ENCODE results near the gene PFDN4. TPM values are rescaled to one million over a fixed set of nuclear protein-coding genes. Genes with fewer than 3 reads are reported as not detected.
A peak's percentile ranks its signal among the peaks of the same experiment; 100 is the strongest.
"Not testable (repeated sequence)": the region's sequence is repeated elsewhere in the genome, so short reads cannot be mapped to it uniquely, and the experiment has no call there.

The PFDN4 gene
- total RNA-seq, 1 experiment from 2014 or later = 149 TPM

DNA sequence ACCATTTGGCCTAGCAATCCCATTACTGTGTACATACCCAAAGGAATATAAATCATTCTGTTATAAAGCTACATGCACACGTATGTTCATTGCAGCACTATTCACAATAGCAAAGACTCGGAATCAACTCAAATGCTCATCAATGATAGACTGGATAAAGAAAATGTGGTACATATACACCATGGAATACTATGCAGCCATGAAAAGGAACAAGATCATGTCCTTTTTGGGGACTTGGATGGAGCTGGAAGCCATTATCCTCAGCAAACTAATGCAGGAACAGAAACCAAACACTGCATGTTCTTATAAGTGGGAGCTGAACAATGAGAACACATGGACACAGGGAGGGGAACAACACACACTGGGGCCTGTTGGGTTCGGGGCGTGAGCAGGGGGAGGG, 40.8 kb downstream of the PFDN4 start:
- in situ Hi-C loops (cut with HindIII; ENCODE audit: low pct_unique_long_range_greater_than_20kb, low sequenced_read_pairs) = not testable (repeated sequence)

DNA sequence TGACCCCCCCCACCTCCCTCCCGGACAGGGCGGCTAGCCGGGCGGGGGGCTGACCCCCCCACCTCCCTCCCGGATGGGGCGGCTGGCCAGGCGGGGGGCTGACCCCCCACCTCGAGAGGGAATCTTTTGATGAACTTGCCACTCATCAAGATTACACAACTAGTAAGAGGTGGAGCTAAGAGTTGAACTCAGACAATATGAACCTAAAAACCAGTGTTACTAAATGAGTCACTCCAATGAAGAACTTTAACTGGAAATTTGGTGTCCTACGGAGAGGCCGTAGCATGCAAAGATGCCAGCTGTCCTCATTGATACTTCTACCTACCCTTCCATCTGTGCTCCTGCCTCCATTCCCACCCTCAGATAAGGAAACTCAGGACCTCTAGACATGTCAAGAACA, 42.8 kb downstream of the PFDN4 start:
- no peak for DNase-seq (ENCODE audit: low read depth, low spot score)
- in situ Hi-C loops (cut with HindIII; ENCODE audit: low pct_unique_long_range_greater_than_20kb, low sequenced_read_pairs) = no loop called here

More for the DNA sequence above, 40.8 kb downstream of the PFDN4 start:
- DNase-seq (ENCODE audit: low read depth, low spot score) = not testable (repeated sequence)

DNA sequence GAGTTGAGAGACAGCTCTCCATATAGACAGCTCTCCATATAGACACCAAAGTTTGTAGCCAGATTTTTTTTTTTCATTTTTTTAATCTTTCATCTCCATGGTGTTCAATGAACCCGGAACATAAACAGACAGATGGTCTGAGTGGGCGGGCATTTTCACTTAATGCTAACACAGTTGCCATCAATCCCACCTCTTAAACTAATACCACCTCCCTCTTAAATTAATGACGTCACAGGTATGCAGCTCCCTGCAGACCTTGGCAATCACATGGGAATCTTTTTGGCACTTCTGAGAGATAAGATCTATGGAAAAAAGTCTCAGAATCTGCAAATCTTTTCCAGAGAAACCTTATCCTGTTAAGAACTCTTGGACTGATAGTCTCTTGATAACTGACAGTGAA, 43.2 kb downstream of the PFDN4 start:
- no peak for DNase-seq (ENCODE audit: low read depth, low spot score)
- in situ Hi-C loops (cut with HindIII; ENCODE audit: low pct_unique_long_range_greater_than_20kb, low sequenced_read_pairs) = no loop called here

DNA sequence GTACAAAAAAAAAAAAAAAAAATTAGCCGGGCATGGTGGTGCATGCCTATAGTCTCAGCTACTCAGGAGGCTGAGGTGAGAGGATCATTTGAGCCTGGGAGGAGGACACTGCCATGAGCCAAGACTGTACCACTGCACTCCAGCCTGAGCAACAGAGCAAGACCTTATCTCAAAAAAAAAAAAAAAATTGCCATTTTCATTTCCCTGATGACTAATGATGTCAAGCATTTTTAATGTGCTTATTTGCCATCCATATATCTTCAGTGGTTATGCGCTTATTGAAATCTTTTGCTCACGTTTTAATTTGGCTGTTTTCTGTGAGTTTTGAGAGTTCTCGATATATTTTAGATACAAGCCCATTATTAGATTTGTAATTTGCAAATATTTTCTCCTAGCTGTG, 46.7 kb downstream of the PFDN4 start:
- DNase-seq (ENCODE audit: low read depth, low spot score) = no peak
- in situ Hi-C loops (cut with HindIII; ENCODE audit: low pct_unique_long_range_greater_than_20kb, low sequenced_read_pairs) = no loop called here

DNA sequence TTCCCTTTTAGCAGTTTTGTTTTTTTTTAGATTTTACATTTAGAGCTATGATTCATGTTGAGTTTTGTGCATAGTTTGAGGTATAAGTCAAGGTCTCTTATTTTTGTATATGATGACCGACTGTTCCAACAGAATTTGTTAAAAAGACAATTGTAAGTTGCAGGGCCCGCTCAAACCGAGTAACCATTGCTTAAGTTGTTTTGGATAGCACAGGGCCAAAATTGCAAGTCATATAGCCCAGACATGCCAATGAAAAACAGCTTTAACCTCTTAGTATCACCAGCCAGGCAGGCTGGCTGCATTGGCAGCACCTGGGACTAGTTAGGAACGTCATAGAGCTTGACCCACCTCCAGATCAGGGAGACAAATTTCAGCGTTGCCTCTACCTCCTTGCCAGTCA, 47.3 kb downstream of the PFDN4 start:
- in situ Hi-C loops (cut with HindIII; ENCODE audit: low pct_unique_long_range_greater_than_20kb, low sequenced_read_pairs) = no loop called here
- DNase-seq (ENCODE audit: low read depth, low spot score) = no peak

DNA sequence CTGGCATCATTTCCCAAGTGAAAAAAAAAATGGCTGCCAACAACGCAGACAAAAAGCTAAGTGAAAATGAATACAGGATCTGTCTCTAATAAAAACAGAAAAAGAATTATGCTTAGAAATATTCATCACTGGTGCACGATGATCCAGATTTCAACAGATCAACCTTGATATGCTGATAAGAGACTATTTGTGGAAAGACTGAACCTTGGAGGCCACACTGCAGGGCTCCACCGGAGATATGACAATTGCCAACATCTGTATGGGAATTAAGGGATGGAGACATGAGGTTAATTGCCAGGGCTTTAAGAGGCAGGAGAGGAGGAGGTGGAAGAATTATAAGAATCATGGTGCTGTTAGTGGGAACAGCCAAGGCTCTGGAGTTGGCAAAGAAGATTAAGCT, 48.3 kb downstream of the PFDN4 start:
- in situ Hi-C loops (cut with HindIII; ENCODE audit: low pct_unique_long_range_greater_than_20kb, low sequenced_read_pairs) = no loop called here
- no peak for DNase-seq (ENCODE audit: low read depth, low spot score)

DNA sequence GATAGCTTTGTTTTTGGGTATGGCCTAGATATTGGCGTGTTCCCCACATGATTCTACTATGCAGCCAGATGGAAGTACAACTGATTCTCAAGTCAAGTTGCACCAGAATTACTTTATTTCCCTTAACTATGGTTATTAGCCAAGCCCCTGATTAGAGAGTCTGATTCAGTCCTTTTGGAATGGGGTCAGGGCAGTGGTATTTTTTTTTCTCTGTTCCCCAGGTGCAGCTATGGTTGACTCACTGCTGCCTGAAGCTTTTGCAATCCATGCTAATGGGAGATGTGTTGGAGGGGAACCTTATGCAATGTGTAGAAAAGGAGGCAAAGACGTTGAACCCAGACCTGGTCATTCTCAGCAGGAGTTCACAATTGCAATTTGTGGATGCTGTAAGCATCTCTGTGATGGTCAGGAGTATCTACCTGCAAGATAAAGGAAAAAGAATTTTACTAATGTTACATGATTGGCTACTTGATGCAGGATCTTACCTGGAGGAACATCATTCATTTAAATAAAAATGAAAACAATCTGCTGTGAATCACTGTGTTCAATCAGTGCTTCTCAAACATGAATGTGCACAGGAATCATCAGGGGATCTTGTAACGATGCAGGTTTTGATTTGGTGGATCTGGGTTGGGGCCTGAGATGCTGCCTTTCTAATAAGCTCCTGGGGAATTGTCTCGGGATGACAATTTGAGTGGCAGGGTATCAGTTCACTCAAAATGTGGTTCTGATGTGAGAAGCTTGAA, 49.4 kb downstream of the PFDN4 start:
- in situ Hi-C loops (cut with HindIII; ENCODE audit: low pct_unique_long_range_greater_than_20kb, low sequenced_read_pairs) = no loop called here
- DNase-seq (ENCODE audit: low read depth, low spot score) = no peak

DNA sequence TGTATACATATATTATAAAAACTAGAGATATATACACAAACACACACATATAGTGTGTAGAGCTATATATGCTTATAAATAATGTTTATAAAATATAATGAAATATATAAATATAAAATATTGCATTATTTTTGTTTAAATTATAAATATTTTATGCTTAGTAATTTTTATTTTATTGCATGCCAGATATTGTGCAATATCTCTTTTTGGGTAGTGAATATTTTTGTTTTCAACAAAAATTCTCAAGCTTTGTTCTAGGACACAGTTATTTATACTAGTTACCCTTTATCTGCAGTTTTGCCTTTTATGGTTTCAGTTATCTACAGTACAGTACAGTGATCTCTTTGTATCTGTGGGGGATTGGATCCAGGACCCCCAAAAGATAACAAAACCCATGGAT, 52.2 kb downstream of the PFDN4 start:
- in situ Hi-C loops (cut with HindIII; ENCODE audit: low pct_unique_long_range_greater_than_20kb, low sequenced_read_pairs) = no loop called here
- no peak for DNase-seq (ENCODE audit: low read depth, low spot score)

DNA sequence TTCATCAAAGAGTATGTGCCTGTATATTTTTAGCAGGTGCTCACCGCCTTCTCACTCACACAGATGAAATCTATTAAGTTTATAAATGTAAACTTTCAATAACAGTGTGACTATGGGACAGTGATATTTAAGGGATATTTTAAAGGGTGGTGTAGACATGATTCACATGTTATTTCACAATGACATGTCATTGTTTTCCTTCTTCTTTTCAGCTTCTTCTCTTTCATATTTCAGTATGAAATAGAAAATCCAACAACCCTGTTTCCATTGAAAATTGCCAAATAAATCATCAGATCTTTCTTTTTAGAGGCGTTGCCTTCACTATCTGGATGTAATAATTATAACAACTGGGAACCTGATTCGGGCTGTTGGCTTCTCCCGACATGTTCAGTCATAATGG, 54.8 kb downstream of the PFDN4 start:
- in situ Hi-C loops (cut with HindIII; ENCODE audit: low pct_unique_long_range_greater_than_20kb, low sequenced_read_pairs) = no loop called here
- no peak for DNase-seq (ENCODE audit: low read depth, low spot score)

DNA sequence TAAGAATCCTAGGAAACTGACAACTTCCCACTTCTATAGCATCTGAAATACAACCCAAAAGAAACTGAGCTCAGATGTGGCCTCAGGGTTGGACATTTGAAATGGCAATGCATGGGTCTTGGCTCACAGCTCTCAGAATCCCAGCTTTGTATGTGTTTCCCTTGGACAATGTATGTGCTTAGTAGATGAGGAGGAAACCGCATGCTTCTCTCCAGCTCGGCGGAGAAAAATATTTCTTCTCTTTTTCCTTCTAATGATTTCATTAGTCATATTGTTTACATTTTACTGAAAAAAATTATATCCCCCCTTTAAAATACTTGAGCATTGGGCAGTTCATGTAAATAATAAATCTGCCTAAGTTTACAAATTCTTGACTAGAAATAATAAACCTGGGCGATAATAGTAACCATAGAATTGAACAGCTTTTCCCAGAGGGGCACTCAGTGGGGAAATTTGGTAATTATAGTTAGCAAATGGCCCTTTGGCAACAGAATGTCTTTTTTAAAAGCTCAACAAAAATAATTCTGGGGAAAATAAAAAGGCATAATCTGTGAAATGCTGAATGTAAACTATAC, 55.3 kb downstream of the PFDN4 start:
- DNase-seq (ENCODE audit: low read depth, low spot score) = no peak

DNA sequence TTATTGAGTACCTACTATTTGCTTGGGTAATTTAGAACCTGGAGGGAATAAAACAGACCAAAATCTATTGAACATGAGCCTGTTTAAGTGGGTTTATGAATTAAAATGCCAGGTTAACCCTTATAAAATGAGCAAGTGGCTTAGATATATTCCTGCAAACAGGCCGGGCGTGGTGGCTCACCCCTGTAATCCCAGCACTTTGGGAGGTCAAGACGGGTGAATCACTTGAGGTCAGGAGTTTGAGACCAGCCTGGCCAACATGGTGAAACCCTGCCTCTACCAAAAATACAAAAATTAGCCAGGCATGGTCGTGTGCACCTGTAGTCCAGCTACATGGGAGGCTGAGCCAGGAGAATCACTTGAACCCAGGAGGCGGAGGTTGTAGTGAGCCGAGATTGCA, 57.9 kb downstream of the PFDN4 start:
- DNase-seq (ENCODE audit: low read depth, low spot score); in situ Hi-C loops (cut with HindIII; ENCODE audit: low pct_unique_long_range_greater_than_20kb, low sequenced_read_pairs): not testable (repeated sequence)

More for the DNA sequence above, 55.3 kb downstream of the PFDN4 start:
- in situ Hi-C loops (cut with HindIII; ENCODE audit: low pct_unique_long_range_greater_than_20kb, low sequenced_read_pairs) = no loop called here

DNA sequence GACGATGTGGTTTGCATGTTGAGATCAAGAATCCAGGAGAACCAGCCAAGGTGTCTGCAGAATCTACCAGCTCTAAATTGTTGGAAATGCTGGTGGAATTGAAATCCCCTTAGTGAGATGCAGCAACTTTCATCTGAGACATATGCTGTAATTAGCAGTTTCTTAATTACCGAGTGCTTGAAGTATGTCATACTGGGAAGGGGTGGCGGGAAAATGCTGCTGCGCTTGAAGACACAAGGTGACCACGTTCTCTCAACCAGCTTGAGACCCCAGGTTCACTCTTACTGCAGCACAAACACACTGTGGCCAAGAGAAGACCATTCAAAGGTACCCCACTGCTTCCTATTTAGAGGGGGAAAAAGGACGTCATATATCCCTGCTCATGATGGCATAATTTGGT, 59.0 kb downstream of the PFDN4 start:
- in situ Hi-C loops (cut with HindIII; ENCODE audit: low pct_unique_long_range_greater_than_20kb, low sequenced_read_pairs) = no loop called here
- no peak for DNase-seq (ENCODE audit: low read depth, low spot score)

DNA sequence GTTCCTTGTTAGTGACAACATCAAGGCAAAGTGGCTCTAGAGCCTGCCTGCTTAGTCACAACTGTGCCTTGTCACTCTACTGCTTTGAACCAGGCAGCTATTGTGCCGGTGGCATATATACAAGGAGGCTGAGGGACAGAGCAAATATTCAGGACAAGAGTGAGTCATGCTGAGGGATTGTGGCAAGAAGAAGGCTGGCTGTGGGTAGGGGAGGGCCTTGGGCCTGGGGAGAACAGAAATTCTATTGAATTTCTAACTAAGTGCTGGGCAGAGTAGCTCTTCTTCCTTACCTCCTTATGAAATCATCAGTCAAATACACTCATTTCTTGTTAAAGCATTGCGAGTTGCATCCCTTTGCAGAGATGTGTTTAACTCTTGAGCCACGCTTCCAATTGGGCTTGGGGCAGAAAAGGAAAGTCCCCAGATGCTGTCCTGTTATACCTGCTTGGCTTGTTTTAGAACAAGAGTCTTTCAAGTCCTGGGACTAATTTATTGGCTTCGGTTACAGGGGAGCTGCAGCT, 59.7 kb downstream of the PFDN4 start:
- in situ Hi-C loops (cut with HindIII; ENCODE audit: low pct_unique_long_range_greater_than_20kb, low sequenced_read_pairs) = no loop called here
- peak; percentile 57 for DNase-seq (ENCODE audit: low read depth, low spot score)

DNA sequence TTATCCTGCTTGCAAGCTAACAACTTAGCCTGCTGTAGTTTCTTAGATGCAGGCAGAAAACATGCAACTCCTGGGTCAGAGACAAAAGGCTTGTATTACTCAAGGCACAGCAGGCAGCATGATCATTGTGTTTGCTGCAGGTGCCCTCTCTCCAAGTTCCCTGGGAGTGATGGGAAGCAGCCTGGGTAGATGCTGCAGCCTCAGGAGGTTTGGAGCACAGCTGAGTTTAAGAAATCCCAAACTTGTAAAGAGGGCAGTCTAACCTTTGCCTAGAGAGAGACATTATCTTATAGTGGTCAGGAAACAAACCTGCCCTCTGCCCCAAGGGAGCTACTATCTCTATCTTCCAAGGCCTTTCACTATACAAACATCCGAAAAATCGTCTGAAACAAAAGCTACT, 61.1 kb downstream of the PFDN4 start:
- no peak for DNase-seq (ENCODE audit: low read depth, low spot score)
- in situ Hi-C loops (cut with HindIII; ENCODE audit: low pct_unique_long_range_greater_than_20kb, low sequenced_read_pairs) = no loop called here

Other genes starting within 250 kb of the PFDN4 start
- gene BCAS1, start 137.5 kb upstream of the PFDN4 start, total RNA-seq (2014; rRNA removed; shearing (Covaris generic)) = 0.13 TPM in 1 of 2 replicates, not detected in the other
- not detected in 2 replicates for gene CYP24A1, start 34.1 kb upstream of the PFDN4 start, total RNA-seq (2014; rRNA removed; shearing (Covaris generic))